GM18951 (cell line): ENCODE data around the gene CAMK2A.

ENCODE experiments used
- POLR2A ChIP-seq: IDR thresholded peaks from 4 replicates; pipeline ENCODE4 v1.6.1; 2011; ENCODE audit warnings: mild to moderate bottlenecking; ENCODE audit not compliant: insufficient read length, insufficient read depth; ENCODE audit errors: extremely low read depth
- in situ Hi-C: fragments of 300-500 bp; cut with MboI; formaldehyde crosslinking; loops from one replicate; pipeline ENCODE4 v1.12.0; 2022; ENCODE audit warnings: low sequenced_read_pairs, mixed read lengths, inconsistent platforms; ENCODE audit not compliant: unreplicated experiment

Gene CAMK2A

DNA sequence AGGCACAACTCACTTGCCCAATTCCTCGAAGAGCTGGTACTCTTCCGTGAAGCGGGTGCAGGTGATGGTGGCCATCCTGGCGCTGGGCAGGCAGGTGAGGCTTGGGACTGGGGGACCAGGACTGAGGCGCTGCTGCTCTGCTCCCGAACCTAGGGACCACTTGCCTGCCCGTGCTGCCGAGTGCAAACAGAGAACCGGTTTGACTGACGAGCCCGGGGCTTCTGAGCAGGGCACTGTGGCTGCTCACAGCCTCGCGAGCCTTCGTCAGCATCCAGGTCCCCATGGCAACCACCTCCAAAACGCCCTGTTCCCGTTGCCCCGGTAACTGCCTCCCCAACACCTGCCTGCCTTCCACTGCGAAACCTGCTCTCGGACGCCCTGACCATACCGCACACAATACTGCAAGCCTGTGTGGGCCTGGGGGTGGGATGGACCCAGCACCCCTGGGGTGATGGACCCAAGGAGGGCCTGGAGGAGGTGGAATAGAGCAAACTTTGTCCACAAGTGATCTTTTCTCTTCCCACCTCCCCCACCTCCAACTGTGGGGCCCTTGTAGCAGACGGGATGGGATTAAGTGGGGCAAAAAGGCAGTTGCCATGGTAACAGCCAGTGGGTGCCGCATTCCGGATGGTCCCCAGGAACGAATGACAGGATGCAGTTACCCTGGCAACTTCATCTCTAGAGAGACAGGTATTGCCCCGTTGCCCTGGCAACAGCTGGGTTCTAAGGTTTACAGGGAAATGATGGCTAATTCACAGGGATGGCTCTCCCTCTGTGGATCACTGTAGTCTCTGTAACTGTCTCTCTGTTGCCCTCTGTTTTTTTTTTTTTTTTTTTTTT, at the start of gene CAMK2A:
Gene CAMK2A (minus strand): TSS at position 223 of the 840 bp plus-strand sequence. CDS start 148 bp downstream, at position 75.
- no peak for TF ChIP-seq POLR2A
- in situ Hi-C loops: no loop called here

DNA sequence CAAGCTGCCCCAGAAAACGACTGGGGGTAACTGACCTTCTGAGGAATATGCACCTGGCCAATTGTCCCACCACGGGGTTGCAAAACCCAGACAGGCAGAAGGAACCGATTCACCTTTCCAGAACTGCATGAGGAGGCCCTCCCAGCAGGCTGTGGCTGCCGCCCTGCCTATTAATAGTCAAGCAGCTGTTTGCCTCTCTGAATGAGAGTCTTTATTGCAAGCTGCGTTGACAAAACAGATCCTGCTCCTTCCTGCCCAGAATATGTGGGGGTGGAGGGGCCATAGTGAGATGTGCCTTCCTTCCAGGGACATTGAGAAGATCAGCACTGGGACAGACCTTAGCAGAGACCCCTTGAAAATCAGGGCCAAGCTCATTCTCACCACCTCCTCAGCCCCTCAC, 49.6 kb upstream of the CAMK2A start:
- in situ Hi-C loops: no loop called here
- TF ChIP-seq POLR2A: no peak

DNA sequence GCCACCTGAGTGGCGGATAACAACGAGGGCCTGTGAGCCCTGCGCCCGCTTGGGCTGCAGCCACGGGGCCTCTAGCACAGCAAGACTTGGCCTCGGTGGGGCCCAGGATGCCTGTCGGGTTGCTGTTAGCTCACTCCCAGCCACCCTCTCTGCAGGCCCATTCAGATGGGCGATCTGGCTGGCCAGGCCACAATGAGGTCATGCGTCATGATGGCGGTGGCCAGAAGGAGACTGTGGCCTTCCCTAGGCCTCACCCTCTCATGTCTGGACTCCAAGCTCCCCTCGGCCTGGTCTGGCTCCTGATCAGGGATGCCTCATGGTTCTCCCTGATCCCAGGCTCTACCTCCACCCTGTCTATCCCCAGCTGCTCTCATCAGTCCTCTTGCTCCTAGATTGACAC, 49.0 kb upstream of the CAMK2A start:
- in situ Hi-C loops: no loop called here
- TF ChIP-seq POLR2A: no peak

DNA sequence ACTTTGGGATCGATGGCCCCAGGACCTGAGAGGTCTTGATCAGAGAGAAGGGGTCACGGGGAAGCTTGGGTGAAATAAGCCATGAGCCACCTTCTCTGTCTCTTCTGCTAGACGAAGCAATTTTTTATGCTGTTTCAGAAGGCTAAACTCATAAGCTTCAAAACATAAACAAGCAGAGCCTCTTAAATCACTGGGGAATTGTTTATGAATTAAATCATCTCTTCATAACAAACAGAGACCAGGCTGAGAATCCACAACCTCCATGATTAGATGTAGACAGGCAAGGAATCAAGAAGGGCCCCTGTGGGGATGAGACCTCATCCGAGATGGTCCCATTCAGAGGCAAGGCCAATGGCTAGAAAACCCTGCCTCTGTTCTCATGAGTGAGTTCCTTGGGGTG, 46.2 kb upstream of the CAMK2A start:
- no peak for TF ChIP-seq POLR2A
- in situ Hi-C loops: no loop called here

DNA sequence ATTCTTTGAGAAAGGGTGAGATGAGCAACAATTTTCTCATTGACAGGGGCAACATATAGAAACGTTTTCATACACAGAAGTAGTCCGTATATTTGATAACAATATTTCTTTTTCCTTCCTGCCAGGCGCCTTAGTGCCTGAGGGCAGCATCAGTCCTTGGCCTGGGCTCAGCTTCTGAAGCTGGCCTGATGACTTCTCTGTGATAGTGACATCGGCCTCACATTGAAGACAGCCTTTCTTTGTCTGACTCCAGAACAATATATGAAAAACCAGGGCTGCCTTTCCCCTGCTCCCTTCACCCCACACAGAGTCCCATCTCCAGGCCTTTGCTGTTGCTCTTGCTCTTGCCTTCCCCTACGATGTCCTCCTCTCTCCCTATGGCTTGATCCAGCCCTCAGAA, 43.8 kb upstream of the CAMK2A start:
- TF ChIP-seq POLR2A: no peak
- in situ Hi-C loops: no loop called here

DNA sequence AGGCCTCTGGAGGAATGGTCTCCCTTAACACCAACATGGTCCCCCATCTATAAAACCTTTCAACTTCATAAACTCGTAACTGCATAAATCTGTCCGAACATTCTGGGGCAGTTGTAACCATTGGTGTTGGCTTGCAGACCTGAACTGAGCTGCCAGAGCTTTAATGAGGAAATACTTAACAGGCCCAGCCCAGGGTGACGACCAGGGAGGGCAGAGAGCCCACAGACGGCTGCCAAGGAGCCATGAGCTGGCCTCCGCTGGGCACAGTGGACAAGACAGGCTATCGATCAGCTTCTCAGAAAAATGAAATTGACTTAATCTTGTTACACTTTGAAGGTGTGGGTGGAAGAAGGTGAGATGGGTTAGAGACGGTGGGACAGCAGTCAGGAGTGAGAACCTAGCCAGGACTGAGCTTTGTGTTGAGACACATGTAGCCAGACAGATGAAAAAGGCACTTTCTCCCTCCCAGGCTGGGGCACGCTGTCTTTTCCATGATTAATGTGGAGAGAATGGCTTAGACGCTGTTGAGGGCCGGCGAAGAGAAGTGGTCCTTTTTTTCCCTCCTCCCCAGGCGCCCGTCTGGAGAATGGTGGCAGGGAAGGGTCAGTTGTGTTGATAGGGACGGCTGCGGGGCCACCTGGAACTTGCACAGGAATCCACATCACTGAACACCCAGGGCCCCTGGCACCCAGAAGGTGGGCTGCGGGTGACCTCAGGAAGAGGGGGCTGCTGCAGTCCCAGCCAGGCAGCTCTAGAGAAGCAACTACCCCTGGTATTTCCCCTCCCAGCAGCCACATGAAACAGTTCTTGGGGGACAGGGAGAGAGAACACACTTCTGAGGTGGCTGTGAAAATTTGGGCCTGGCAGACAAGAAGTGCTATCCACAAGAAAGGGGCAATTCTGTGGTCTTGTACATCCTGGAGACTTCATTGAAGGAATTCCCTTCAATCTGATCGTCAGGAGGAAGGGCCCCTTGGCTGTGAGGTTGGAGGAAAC, 40.6 kb upstream of the CAMK2A start:
- in situ Hi-C loops: no loop called here
- no peak for TF ChIP-seq POLR2A

DNA sequence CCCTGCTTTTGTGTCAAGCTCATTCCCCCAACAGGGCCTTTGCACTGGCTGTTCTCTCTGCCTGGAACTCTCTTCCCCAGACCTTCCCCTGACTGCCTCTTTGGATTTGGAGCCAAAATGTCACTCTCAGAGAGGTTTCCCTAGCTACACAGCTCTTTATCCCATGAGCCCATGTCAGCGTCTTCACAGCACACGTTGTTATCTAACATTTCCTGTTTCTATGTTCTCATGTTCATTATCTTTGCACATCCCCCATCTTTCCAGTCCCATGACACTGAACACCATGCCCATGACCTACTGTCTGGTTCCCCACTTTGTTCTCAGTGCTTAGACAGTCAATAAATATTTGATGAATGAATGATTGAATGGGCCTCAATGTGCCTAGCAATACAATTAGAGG, 39.5 kb upstream of the CAMK2A start:
- in situ Hi-C loops: no loop called here

DNA sequence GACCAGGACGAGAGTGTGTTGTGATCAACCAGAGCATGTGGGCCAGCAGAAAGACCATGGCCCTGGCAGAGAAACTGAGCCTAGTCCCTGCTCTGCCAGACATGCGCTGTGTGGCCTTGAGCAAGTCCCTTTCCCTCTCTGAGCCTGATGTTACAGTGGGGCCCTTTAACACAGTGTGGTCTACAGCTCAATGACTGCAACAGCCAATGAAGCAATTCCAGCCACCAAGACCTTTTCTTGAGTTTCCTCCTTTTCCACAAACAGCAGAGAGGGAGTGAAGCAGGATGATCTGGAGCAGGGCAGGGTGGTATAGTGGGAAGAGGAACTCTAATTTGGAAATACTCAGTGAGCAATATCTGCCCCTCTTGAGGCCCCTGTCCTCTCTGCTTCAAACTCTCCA, 38.9 kb upstream of the CAMK2A start:
- in situ Hi-C loops: no loop called here
- TF ChIP-seq POLR2A: no peak

More for the DNA sequence above, 39.5 kb upstream of the CAMK2A start:
- TF ChIP-seq POLR2A: no peak

DNA sequence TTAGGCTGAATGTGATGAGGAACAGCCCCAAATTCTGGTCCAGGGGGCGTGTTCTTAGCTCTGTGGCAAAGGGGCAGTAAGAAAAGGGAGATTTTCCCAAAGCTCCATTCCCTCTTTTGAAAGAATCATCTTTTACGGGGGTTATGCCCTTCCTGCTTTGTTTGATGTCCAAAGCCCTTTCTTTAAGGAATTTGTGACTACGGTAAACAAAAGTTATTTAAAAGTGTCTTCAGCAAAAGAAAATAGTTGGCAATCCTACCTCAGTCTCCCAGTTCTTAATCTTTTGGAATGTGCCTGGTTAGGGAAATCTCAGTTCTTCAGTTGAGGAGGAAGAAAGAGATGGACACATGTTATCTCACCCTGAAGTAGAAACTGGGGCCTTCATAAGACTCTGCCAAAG, 37.6 kb upstream of the CAMK2A start:
- in situ Hi-C loops: no loop called here
- TF ChIP-seq POLR2A: no peak

DNA sequence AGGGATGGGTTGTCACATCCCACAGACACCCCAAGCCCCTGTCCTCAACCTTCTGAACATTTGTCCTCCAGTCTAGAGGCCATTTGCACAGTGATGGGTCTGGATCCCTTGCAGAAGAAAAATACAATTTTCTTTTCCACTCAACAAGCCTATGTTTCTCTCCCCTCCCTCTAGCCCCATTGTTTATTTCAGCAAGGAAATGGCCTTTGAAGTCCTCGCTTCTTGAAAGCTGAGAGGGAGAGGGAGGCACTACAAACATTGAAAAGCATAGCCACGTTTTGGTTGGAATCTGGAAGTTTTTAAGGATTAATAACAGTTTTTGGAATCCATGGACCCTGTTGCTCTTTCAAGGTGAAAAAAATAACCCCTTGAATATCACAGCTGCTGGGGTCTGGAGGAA, 37.1 kb upstream of the CAMK2A start:
- in situ Hi-C loops: no loop called here
- no peak for TF ChIP-seq POLR2A

DNA sequence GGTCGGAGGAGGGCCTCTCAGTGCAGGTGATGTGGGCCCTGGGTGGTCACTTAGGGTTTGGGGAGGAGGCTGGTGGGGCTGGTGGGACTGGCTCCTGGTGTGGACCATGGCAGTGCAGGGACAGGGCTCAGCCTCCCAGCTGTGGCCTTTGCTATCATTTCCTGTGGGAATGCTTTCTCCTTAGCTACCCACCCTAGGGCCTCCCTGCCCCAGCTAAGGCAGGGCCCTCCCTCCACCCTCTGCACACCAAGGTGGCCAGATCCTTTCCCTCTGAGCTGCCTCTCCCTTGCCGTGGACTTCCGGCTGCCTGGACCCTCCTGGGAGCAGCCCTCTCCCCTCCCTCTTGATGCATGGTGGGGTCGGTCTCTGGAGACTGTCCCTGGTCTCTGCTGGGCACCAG, 35.9 kb upstream of the CAMK2A start:
- in situ Hi-C loops: no loop called here
- TF ChIP-seq POLR2A: no peak

DNA sequence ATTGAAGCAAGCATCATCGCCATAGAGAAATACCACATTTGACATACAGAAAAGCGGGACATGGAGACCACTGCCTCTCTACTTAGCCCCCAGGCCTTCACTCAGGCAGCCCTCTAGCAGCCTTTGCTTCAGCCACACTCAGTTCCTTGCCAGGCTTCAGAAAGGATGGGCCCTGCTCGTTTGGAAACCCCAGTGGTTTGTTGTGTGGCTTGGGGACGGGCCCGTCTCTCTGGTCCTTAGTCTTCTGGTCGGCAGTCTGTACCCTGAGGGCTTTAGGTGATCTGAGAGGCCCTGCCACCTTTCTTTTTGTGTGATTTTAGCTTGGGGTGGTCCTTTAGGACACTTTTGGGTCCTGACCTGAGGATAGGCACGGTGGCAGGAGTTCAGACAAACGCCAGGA, 34.2 kb upstream of the CAMK2A start:
- in situ Hi-C loops: no loop called here
- no peak for TF ChIP-seq POLR2A

DNA sequence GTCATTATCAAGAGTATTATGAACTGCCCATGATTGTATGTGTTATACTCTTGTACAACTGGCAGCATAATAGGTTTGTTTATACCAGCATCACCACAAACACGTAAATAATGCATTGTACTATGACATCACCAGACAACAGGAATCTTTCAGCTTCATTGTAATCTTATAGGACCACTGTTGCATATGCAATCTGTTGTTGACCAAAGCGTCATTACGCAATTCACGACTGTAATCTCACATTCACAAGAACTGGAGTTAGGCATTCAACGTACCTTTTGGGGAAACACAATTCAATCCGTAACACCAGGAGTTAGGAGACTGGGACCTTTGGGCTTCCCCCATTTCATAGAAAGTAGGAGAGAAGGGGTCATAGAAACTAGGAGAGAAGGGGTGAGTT, 33.5 kb upstream of the CAMK2A start:
- in situ Hi-C loops: no loop called here
- TF ChIP-seq POLR2A: no peak

DNA sequence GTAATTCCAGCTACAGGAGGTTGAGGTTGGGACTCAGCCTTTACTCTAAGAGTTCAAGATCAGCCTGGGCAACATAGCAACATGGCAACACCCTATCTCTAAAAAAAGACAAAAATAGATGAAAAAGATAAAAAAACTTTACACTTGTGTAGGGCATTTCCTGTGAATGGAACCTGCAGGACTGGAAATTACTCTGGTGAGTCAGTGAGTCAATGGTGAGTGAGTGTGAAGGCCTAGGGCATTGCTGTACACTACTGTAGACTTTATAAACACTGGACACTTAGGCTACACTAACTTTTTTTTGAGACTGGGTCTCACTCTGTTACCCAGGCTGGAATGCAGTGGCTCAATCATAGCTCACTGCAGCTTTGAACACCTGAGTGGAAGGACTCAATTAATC, 32.6 kb upstream of the CAMK2A start:
- in situ Hi-C loops: no loop called here
- no peak for TF ChIP-seq POLR2A

DNA sequence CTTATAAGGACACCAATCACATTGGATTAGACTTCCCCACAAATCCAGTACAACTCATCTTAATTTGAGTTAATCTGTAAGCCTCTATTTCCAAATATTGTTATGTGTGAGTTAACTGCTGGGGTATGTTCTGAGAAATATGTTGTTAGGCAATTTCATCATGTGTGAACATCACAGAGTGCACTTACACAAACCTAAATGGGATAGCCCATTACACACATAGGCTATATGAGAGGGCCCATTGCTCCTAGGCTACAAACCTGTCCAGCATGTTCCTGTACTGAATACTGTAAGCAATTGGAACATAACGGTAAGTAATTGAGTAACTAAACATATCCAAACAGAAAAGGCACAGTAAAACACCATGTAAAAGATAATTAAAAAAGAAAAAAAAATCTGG, 32.2 kb upstream of the CAMK2A start:
- in situ Hi-C loops: no loop called here
- TF ChIP-seq POLR2A: no peak
